ENCODE results near the gene DNAJC4.

Gene DNAJC4

DNA sequence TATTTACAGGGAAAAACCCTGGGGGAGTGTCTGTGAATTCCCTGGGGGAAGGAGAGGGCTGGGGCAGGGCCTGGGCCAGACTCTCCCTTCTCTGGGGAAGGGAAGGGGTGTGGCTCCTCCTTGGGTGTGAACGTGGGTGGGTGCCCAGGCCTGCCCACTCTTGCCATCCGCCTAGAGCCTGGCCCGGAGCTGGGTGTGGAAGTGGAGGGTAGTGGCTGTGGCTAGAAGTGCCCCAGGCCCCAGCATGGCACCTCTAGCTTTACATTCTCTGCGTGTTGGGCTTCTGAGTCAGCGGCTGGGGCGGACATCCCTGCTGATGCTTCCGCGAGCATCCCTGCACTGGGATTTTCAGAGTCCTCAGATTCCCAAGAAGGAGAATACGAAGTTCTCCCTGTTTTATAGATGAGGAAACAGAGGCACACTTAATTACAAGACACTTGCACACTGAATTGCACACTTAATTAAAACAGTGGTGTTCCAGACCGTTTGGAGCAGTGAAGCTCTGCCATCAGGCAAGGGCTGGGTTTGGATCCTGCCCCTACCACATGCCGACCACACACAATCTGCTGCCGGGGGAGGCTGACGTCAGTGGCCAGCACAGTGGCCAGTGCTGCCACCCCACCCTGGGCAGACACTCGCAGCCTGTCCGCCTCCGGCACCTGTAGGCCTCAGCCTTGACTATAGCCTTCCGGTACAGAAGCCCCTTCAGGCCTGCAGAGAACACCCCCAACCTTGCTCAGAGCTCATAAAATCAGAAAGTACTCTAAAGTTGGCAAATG, 46.5 kb downstream of the DNAJC4 start:
- Histone ChIP-seq H3K4me1 (ENCODE audit: control insufficient read depth, insufficient read depth, low read length) (peaks cover 3% of the 10 kb centered on the region), H3K9me3 (ENCODE audit: control insufficient read depth, low read length) (no peaks in the 10 kb centered on the region), H3K27me3 (ENCODE audit: control insufficient read depth, insufficient read depth, low read length, poor library complexity, severe bottlenecking) (no peaks in the 10 kb centered on the region), H3K27ac (ENCODE audit: insufficient read depth, low read depth, low read length, poor library complexity, severe bottlenecking) (no peak overlapping the region), H3K36me3 (ENCODE audit: control insufficient read depth, insufficient read depth, low read length) (peaks cover 6% of the 10 kb centered on the region), H3K4me3 (ENCODE audit: insufficient read depth, low read depth, low read length) (no peak overlapping the region)
- WGBS, 2 experiments = 95 to 96% methylated on average over 17 of the region's 17 CpGs

DNA sequence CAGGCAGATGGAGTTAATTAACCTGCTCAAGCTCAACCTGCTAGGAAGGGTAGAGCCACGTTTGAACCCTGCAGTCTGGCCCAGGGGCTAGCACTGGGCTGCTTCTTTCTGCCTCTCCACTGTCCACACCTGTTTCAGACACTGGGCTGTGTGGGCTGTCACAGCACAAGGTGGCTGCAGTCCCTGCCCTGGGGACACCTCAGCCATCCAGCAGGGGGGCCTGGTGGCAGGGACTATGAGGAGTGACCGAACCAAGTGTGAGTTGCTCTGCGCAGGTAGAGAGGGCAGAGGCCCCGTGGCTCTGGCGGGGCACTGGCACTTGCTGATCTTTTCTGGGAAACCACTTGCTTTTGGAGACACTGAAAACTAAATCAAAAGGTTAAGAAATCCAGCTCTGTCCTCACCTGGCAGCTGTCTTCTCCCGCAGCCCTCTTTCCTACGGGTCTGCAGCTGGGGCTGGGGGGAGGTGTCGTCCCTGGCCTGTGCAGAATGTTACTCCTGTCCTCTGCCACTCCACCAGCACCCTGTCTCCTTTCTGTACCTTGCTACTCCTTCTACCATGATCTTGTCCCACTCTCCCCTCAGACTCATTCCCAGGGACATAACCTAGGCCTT, 48.3 kb downstream of the DNAJC4 start:
- Histone ChIP-seq H3K27ac (ENCODE audit: insufficient read depth, low read depth, low read length, poor library complexity, severe bottlenecking) (no peak overlapping the region), H3K36me3 (ENCODE audit: control insufficient read depth, insufficient read depth, low read length) (peaks cover 6% of the 10 kb centered on the region), H3K4me3 (ENCODE audit: insufficient read depth, low read depth, low read length) (no peak overlapping the region), H3K9me3 (ENCODE audit: control insufficient read depth, low read length) (no peaks in the 10 kb centered on the region), H3K4me1 (ENCODE audit: control insufficient read depth, insufficient read depth, low read length) (peaks cover 3% of the 10 kb centered on the region), H3K27me3 (ENCODE audit: control insufficient read depth, insufficient read depth, low read length, poor library complexity, severe bottlenecking) (no peaks in the 10 kb centered on the region)
- WGBS, 2 experiments = 84 to 86% methylated on average over 8 of the region's 8 CpGs

DNA sequence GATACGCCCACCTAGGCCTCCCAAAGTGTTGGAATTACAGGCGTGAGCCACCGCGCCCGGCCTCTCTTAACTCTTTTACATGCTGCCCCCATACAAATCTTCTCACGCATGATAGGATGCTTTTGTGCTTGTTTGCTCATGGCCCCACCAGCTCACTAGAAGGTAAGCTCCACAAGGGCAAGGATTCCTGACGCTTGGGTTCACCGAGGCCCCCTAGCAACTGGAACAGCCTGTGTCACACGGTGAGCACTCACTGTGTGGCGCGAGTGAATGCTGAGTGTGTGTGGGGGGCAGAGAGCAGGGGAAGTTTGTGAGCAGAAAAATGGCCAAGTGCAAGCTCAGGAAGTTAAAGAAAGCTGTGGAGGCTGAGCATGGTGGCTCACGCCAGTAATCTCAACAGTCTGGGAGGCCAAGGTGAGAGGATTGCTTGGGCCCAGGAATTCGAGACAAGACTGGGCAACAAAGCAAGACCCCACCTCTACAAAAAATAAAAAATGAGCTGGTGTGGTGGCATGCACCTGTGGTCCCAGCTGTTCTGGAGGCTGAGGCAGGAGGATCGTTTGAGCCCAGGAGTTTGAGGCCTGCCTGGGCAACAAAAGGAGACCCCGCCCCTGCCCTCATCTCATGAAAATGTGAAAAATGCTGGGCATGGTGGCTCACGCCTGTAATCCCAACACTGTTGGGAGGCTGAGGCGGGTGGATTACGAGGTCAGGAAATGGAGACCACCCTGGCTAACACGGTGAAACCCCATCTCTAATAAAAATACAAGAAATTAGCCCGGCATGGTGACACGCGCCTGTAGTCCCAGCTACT, 51.8 kb downstream of the DNAJC4 start:
- 95% methylated on average over 22 of the region's 22 CpGs for WGBS, 2 experiments
- peaks cover 4% of the 10 kb centered on the region for H3K4me1 ChIP-seq (ENCODE audit: control insufficient read depth, insufficient read depth, low read length)

DNA sequence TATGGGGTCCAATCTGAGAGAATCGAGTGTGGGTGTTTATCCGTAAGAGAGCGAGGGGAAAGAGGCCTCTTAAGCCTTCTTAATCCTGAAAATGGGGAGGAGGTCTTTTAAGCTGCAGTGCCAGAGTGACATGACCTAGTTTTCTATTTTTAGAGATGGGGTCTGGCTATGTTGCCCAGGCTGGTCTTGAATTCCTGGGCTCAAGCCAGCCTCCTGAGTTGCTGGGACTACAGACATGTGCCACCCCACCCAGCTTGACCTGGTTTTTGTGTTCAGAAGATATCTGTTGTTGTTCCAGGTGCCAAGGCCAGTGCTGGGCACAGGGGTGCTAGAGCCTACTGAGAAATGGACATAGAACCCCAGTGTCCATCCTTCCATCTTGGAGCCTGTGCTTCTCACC, 52.7 kb downstream of the DNAJC4 start:
- 85 to 90% methylated on average over 3 of the region's 3 CpGs for WGBS, 2 experiments
- Histone ChIP-seq H3K4me1 (ENCODE audit: control insufficient read depth, insufficient read depth, low read length) (peaks cover 4% of the 10 kb centered on the region), H3K27ac (ENCODE audit: insufficient read depth, low read depth, low read length, poor library complexity, severe bottlenecking) (no peak overlapping the region), H3K27me3 (ENCODE audit: control insufficient read depth, insufficient read depth, low read length, poor library complexity, severe bottlenecking) (no peaks in the 10 kb centered on the region), H3K9me3 (ENCODE audit: control insufficient read depth, low read length) (no peaks in the 10 kb centered on the region), H3K36me3 (ENCODE audit: control insufficient read depth, insufficient read depth, low read length) (no peaks in the 10 kb centered on the region), H3K4me3 (ENCODE audit: insufficient read depth, low read depth, low read length) (no peak overlapping the region)

More for the DNA sequence above, 51.8 kb downstream of the DNAJC4 start:
- H3K4me3 ChIP-seq (ENCODE audit: insufficient read depth, low read depth, low read length) = no peak overlapping the region
- no peaks in the 10 kb centered on the region for H3K27me3 ChIP-seq (ENCODE audit: control insufficient read depth, insufficient read depth, low read length, poor library complexity, severe bottlenecking)
- no peak overlapping the region for H3K27ac ChIP-seq (ENCODE audit: insufficient read depth, low read depth, low read length, poor library complexity, severe bottlenecking)
- H3K9me3 ChIP-seq (ENCODE audit: control insufficient read depth, low read length) = no peaks in the 10 kb centered on the region
- H3K36me3 ChIP-seq (ENCODE audit: control insufficient read depth, insufficient read depth, low read length) = no peaks in the 10 kb centered on the region

All from ectodermal cell (in vitro differentiated cells).